HEK293 (cell line): ENCODE data around the gene CYP4F12.

Experiments used
- CTCF ChIA-PET: fragments of 350-600 bp; formaldehyde crosslinking; extraction: SDS; loops from one replicate; lab custom pipeline; 2021; ENCODE audit warnings: antibody characterized with exemption; lab: Yijun Ruan, JAX
- POLR2A ChIA-PET: fragments of 300-600 bp; formaldehyde crosslinking; extraction: SDS; loops from one replicate; lab custom pipeline; 2020; ENCODE audit warnings: antibody characterized with exemption, inconsistent platforms; lab: Yijun Ruan, JAX
- H3K27ac ChIP-seq: fragments of 200-500 bp; sonication (Bioruptor generic); 2 replicates; pipeline ENCODE4 v1.5.1; 2014; ENCODE audit warnings: low read depth, low read length, control low read depth, inconsistent platforms; ENCODE audit errors: extremely low read depth
- H3K36me3 ChIP-seq, 2 experiments: fragments of 200-500 bp in 1 of 2; sonication (Bioruptor generic) in 1 of 2; 1 replicate in 1 of 2; 2 replicates in 1 of 2; pipeline ENCODE4 v1.5.1; 2014 to 2017; ENCODE audit warnings: inconsistent platforms in 2 of 2, low read length in 2 of 2; ENCODE audit not compliant: control insufficient read depth in 2 of 2, insufficient read depth in 1 of 2
- H3K4me1 ChIP-seq: fragments of 200-500 bp; sonication (Bioruptor generic); 2 replicates; pipeline ENCODE4 v1.5.1; 2014; ENCODE audit warnings: mild to moderate bottlenecking, low read length, inconsistent platforms; ENCODE audit not compliant: control insufficient read depth, insufficient read depth
- H3K4me3 ChIP-seq: 2 replicates; pipeline ENCODE4 v1.5.1; 2011; ENCODE audit warnings: low read depth, mild to moderate bottlenecking, control low read depth, low read length, moderate library complexity
- H3K9me3 ChIP-seq: fragments of 200-500 bp; sonication (Bioruptor generic); 2 replicates; pipeline ENCODE4 v1.5.1; 2014; ENCODE audit warnings: low read depth, low read length, inconsistent platforms; ENCODE audit not compliant: control insufficient read depth, insufficient read depth
- EGR2 ChIP-seq: fragments of 450-650 bp; formaldehyde crosslinking; IDR thresholded peaks from 2 replicates; pipeline ENCODE4 v1.5.1; 2016; ENCODE audit warnings: low read depth, missing biosample characterization, missing genetic modification characterization
- GFI1B ChIP-seq: fragments of 450-650 bp; formaldehyde crosslinking; IDR thresholded peaks from 2 replicates; pipeline ENCODE4 v1.5.1; 2016; ENCODE audit warnings: missing biosample characterization, missing genetic modification characterization
- GLIS1 ChIP-seq: fragments of 450-650 bp; formaldehyde crosslinking; IDR thresholded peaks from 2 replicates; pipeline ENCODE4 v1.5.1; 2016; ENCODE audit warnings: missing biosample characterization, missing genetic modification characterization
- KLF1 ChIP-seq: fragments of 450-650 bp; formaldehyde crosslinking; IDR thresholded peaks from 2 replicates; pipeline ENCODE4 v1.5.1; 2016; ENCODE audit warnings: missing biosample characterization, missing genetic modification characterization
- TSHZ1 ChIP-seq: fragments of 450-650 bp; formaldehyde crosslinking; IDR thresholded peaks from 2 replicates; pipeline ENCODE4 v1.5.1; 2016; ENCODE audit warnings: missing biosample characterization, missing genetic modification characterization, borderline replicate concordance
- ZFHX2 ChIP-seq: fragments of 450-650 bp; formaldehyde crosslinking; conservative IDR thresholded peaks from 2 replicates; pipeline ENCODE4 v1.5.1; 2016; ENCODE audit warnings: missing biosample characterization, missing genetic modification characterization
- ZNF19 ChIP-seq: fragments of 450-650 bp; formaldehyde crosslinking; IDR thresholded peaks from 2 replicates; pipeline ENCODE4; 2016; ENCODE audit warnings: missing biosample characterization, missing genetic modification characterization, low read depth
- ZNF26 ChIP-seq: fragments of 450-650 bp; formaldehyde crosslinking; IDR thresholded peaks from 2 replicates; pipeline ENCODE4 v1.5.1; 2016; ENCODE audit warnings: missing biosample characterization, missing genetic modification characterization
- ZNF366 ChIP-seq: fragments of 450-650 bp; formaldehyde crosslinking; conservative IDR thresholded peaks from 2 replicates; pipeline ENCODE4 v1.5.1; 2016; ENCODE audit warnings: missing biosample characterization, missing genetic modification characterization
- ZNF555 ChIP-seq: fragments of 450-650 bp; formaldehyde crosslinking; conservative IDR thresholded peaks from 2 replicates; pipeline ENCODE4 v1.5.1; 2017; ENCODE audit warnings: missing biosample characterization, mild to moderate bottlenecking, missing genetic modification characterization, inconsistent platforms
- ZNF585B ChIP-seq: fragments of 450-650 bp; formaldehyde crosslinking; IDR thresholded peaks from 2 replicates; pipeline ENCODE4 v1.5.1; 2016; ENCODE audit warnings: missing biosample characterization, missing genetic modification characterization
- ZNF654 ChIP-seq: fragments of 450-650 bp; formaldehyde crosslinking; IDR thresholded peaks from 2 replicates; pipeline ENCODE4 v1.5.1; 2016; ENCODE audit warnings: low read depth, missing biosample characterization, missing genetic modification characterization
- ZNF76 ChIP-seq: fragments of 450-650 bp; formaldehyde crosslinking; IDR thresholded peaks from 2 replicates; pipeline ENCODE4; 2016; ENCODE audit warnings: low read depth, missing biosample characterization, missing genetic modification characterization, borderline replicate concordance
- TF ChIP-seq, protein P1 (sequence below): fragments of 450-650 bp; formaldehyde crosslinking; IDR thresholded peaks from 2 replicates; pipeline ENCODE4 v1.5.1; 2017; ENCODE audit warnings: missing biosample characterization, missing genetic modification characterization

Gene CYP4F12

DNA sequence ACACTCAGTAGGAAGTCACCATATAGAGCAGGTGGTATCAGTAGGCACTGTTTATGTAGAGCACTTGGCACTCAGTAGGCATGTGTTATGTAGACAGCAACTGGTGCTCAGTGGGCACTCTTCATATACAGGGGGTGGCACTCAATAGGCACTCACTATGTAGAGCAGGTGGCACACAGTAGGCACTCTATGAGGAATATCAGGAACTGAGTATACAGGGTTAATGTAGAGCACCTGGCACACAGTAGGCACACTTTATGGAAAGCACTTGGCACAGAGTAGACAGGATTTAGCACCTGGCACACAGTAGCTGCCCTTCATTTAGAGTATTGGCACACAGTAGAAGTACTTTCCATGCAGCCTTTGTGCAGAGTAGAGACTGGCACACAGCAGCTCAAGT lies 33.3 kb upstream of the CYP4F12 start:
- no peak overlapping the region for H3K4me3 ChIP-seq
- no peak for TF ChIP-seq ZNF366
- no peak overlapping the region for H3K27ac ChIP-seq
- CTCF ChIA-PET = no interaction called here
- no peaks in the 10 kb centered on the region for H3K4me1 ChIP-seq
- POLR2A ChIA-PET = no interaction called here
- H3K9me3 ChIP-seq = no peaks in the 10 kb centered on the region
- no peaks in the 10 kb centered on the region for H3K36me3 ChIP-seq

GRCh38 chr19:15640294-15640903 lies 32.5 kb upstream of the CYP4F12 start, which contains the start of gene CYP4F3:
TSS of gene CYP4F3 (plus strand) at chr19:15640897. CDS start at chr19:15641416, 519 bp downstream.
- no peaks in the 10 kb centered on the region for H3K9me3 ChIP-seq
- CTCF ChIA-PET = no interaction called here
- TF ChIP-seq GLIS1 (peak; percentile 67), EGR2 (peak; percentile 75; the same call in 1 of the 2 replicates), ZNF76 (tag by site-specific recombination) (no peak), KLF1 (peak; percentile 67), GFI1B (no peak), ZFHX2 (tag by site-specific recombination) (peak; percentile 72)
- H3K27ac ChIP-seq = no peak within 1 kb of the TSS
- no peak within 1 kb of the TSS for H3K4me3 ChIP-seq
- no peaks in the 10 kb centered on the region for H3K4me1 ChIP-seq
- POLR2A ChIA-PET = no interaction called here
- H3K36me3 ChIP-seq = no peaks in the 10 kb centered on the region

DNA sequence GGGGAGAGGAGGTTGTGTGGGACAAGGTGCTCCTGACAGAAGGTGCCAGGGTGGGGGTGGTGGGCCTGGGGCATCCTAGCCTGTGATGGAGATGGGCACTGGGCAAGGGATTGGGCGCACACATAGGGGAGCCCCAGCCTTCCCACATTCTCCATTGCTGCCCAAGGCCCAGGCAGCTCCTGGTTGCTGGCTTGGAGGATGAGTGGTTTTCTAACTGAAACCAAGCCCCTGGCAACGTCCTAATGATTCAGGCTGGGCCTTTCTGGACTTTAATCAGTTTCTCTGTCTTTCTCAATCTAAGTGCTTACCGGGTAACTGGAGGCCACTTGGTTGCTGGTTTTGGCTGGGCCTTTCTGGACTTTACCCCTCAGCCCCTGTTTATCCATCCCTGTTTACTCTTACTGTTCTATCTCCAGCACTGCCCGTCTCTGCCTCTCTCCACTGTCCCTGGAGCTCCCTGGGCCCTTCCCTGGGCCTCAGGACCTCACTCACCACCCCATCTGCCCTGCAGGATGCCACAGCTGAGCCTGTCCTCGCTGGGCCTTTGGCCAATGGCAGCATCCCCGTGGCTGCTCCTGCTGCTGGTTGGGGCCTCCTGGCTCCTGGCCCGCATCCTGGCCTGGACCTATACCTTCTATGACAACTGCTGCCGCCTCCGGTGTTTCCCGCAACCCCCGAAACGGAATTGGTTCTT lies 31.8 kb upstream of the CYP4F12 start:
- Histone ChIP-seq H3K36me3 (no peaks in the 10 kb centered on the region), H3K4me3 (no peak overlapping the region), H3K27ac (no peak overlapping the region), H3K4me1 (no peaks in the 10 kb centered on the region), H3K9me3 (no peaks in the 10 kb centered on the region)
- ChIA-PET CTCF (no interaction called here), POLR2A (no interaction called here)
- no peak for TF ChIP-seq TSHZ1 (tag by site-specific recombination)
- TF ChIP-seq, protein P1, sequence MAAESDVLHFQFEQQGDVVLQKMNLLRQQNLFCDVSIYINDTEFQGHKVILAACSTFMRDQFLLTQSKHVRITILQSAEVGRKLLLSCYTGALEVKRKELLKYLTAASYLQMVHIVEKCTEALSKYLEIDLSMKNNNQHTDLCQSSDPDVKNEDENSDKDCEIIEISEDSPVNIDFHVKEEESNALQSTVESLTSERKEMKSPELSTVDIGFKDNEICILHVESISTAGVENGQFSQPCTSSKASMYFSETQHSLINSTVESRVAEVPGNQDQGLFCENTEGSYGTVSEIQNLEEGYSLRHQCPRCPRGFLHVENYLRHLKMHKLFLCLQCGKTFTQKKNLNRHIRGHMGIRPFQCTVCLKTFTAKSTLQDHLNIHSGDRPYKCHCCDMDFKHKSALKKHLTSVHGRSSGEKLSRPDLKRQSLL (tag by site-specific recombination) = no peak
- TF ChIP-seq ZNF26 = no peak
- no peak for TF ChIP-seq ZNF19 (tag by site-specific recombination)
- 0 out of 2 replicates have a peak, but pooled peaks have one; percentile 5 for TF ChIP-seq EGR2
- no peak for TF ChIP-seq ZNF555 (tag by site-specific recombination)
- 0 out of 2 replicates have a peak, but pooled peaks have one; percentile 4 for TF ChIP-seq ZFHX2 (tag by site-specific recombination)
- no peak for TF ChIP-seq ZNF654
- TF ChIP-seq ZNF585B (tag by site-specific recombination) = no peak
